NCI-H460 (cell line): ENCODE results near the gene SMIM20. TPM values are rescaled to one million over a fixed set of nuclear protein-coding genes. Genes with fewer than 3 reads are reported as not detected.
A peak's percentile ranks its signal among the peaks of the same experiment; 100 is the strongest.
"Not testable (repeated sequence)": the region's sequence is repeated elsewhere in the genome, so short reads cannot be mapped to it uniquely, and the experiment has no call there.

Source experiments
- DNase-seq: peaks from one replicate; pipeline ENCODE4 v3.0.0-alpha.2; 2016; ENCODE audit warnings: low read depth; ENCODE audit errors: extremely low read depth
- polyA plus RNA-seq: library from polyadenylated mRNA; depleted of rRNA; stranded (reverse); fragments of >200 nt; gene quantifications from 2 replicates; pipeline ENCODE4 v1.2.3, GENCODE V29; 2014; cell fraction: nucleus; rRNA removed
- total RNA-seq: library from RNA; depleted of rRNA; stranded (reverse); fragments of >200 nt; shearing (Covaris generic); gene quantifications from 2 replicates; pipeline ENCODE4 v1.2.3, GENCODE V29; 2014; rRNA removed

The SMIM20 gene
- 74.5 and 77.6 TPM in 2 replicates for total RNA-seq
- polyA plus RNA-seq = 54.6 and 66.5 TPM in 2 replicates

DNA sequence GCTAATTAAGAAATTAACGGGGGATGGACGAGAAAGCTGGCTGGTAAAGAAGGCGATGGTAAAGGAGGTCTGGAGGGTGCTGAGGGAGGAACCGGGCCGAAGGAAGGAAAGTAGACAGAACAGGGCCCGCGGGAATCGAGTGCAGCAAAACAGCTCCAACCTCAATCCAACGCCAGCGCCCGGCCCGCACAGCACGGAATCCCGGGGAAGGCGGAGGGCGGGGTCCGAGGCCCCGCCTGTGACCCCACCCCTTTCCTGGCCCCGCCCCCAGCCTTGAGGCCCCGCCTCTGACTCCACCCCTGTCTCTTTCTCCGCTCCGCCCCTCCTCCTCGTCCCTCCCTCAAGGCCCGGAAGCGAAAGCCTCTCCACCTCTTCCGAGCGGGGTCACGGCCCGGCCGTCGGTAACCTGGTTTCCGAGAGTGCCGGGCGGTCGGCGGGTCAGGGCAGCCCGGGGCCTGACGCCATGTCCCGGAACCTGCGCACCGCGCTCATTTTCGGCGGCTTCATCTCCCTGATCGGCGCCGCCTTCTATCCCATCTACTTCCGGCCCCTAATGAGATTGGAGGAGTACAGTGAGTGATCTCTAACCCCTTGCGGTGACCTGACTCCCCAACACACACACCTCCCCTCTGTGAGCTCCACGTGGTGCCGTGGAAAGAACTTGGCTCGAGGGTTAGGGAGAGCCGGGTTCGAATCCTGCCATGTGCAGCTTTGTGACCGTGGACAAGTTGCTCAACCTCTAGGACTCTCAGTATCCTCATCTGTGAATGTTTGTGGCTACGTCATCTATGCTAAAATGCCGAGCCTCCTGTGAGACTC lies at the start of gene SMIM20:
TSS of gene SMIM20 (plus strand) at position 370 of the 819 bp plus-strand sequence. CDS start at position 464, 94 bp downstream.
- DNase-seq = peak; percentile 83

DNA sequence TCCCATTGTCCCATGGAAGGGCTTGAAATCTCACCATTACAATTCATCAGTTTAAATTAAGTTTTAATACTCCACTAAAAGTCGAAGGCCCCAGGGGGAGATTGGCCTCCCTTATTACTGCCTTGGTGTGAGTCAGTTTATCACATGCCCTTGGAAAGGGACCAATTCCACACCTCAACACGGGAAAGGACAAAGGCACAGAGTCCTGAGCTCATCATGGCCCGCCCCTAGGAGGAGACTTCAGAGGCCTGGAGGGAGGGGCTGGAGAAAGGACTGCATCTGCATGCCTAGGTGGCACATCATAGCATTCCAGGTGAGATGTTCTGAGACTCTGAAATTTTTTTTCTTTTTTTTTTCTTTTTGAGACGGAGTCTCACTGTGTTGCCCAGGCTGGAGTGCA lies 48.4 kb upstream of the SMIM20 start:
- DNase-seq = no peak

DNA sequence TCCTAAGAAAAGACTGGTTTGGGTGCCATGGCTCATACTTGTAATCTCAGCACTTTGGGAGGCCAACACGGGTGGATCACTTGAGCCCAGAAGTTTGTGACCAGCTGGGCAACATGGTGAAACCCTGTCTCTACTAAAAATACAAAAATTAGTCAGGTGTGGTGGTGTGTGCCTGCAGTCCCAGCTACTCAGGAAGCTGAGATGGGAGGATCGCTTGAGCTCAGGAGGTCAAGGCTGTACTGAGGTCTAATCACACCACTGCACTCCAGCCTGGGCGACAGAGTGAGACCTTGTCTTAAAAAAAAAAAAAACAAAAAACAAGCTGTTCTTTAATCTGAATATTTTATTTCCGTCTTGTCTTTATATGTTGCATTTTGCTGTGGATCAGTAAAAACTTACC lies 47.6 kb upstream of the SMIM20 start:
- not testable (repeated sequence) for DNase-seq

DNA sequence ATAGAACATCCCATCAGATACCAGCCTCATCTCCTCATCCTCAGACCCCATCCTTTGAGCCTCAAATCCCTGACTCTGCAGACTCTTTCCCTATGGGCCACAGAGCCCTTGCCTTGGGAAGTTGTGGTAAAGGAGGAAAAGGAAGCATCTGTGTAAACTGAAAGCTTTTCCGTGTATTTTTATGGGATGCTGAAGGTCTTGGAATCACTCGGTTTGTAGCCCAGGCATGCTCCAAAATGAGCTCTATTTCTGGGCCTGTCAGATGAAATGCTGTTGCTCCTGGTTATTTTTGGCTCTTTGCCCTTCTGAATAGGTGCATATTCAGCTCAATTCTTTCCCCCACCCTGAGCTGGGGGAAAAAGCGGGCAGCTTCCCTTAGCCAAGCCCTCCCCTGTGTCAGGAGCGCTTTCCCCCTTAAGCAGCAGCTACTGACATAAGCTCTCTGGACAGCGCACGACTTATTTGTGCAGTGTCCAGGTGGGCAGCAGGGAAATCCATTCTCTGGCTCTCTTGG lies 46.2 kb upstream of the SMIM20 start:
- no peak for DNase-seq

DNA sequence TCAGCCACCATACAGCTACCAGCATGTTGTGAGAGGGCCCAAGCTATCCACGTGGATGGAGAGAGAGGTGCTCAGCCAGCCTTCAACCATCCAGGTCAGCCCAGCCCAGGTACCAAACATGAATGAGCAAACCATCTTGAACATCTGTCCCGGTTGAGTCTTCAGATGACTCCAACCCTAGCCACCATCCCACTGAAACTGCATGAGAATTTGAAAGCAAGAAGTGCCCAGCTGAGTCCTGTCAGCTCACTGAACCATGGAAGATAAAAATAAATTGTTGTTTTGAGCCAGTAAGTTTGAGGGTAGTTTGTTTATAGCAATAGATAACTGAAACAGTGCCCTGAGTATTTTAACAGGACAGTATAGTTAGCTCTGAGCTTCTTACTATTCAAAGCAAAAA lies 43.9 kb upstream of the SMIM20 start:
- no peak for DNase-seq

DNA sequence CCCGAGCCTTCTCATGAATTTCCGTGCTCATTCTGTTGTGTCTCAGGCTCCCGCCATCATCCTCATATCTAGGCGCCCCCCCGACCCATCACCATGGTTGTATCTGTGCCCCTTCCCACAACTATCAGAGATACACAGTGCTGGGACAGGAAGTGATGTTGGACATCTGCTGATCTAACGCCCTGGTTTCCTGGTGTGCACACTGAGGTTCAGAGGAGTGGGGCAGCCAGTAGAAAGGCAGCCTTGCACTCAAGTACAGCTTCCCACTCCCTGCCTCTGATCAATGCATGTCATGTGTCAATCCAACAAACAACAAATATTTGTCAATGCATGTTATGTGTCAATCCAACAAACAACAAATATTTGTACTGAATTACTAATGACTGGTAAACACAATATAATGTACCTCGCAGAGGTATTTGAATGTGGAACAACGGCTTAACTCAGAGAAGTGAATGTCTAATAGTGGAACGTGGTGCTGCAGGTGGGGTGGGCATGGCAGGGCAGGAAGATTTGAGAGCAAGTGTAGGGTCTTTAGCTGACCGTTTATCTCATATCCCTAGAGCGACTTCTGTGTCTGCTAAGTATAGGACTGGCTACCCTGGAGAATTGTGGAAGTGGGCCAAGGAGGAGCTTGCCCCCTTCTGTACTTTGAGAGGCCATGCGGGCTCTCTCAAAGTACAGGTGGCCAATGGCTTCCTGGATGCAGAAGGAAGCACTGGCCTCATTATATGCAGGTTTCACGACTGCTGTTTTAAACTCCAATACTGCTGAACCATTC lies 41.0 kb upstream of the SMIM20 start:
- no peak for DNase-seq

DNA sequence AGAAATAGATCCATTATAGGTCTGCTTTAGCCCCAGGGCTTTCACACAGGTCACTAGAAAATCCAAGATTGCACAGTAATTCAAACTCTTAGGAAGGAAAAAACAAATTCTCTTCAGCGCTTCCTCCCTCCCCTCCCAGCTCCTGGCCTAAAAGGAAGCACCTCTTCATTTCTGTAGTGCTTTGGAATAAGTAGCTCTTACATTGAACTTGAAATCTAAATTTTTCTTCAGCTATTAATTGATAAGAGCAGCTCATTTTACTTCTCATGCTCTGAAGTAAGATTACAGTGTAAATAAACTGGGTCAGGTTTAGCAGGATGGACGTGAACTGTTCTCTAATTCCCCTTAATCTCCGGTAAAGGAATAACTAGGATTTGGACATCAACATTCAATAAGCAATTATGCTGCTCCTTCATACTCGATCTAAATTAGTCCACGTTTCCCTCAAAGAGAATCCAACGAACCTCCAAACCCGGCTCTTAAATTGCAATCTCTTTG lies 40.3 kb upstream of the SMIM20 start:
- no peak for DNase-seq

DNA sequence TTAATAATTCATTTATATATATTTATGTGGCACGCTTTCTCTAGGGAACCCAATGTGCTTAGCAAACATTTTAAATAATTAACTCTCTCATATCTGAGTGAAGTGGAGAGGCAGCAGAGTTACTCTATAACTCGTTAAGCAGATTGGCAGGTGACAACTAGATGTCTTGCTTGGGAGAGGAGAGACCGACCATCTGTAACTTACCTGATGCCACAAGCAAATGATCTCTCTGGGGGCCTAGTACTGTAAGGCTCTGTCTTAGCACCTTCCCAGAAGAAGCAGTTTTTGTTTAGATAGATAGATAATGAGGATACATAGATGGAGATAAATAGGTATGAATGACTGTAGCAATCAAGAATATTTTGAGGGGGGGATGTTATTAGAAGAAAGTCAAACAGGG lies 39.4 kb upstream of the SMIM20 start:
- DNase-seq = no peak

DNA sequence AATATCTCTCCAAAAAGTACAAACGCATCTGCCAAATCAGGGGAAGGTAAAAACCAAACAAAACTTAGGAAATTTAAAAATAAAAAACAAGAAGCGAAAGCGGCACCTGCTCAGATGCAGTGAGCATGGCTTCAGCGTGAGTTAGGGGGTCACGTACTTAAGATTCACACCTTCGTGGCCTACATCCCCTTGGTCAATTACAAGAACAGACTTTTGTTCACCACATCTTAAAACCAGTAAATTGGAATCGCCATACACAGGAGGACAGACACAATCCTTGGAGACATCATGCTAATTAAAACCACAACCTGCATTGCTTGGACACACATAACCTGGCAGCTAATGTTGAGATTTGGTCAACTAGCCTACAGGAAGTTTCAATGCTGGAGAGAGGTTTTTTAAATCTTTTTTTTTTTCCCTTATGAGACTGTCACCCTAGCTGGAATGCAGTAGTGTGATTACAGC lies 38.7 kb upstream of the SMIM20 start:
- DNase-seq = no peak

DNA sequence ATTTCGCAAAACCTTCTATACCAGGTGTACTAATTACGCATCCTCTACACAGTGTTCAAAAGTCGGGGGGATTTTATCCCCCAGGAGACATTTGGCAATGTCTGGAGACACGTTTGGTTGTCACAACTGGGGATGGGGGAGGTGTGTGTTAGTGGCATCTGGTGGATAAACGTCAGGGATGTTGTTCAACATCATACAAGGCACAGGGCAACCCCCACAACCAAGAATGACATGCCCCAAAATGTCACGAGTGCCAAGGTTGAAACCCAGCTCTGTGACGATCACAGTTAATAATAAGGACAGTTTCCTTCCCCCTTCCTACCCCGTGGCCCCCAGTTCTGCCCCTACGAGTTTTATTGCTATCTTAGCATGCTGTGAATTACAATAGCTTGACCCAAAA lies 35.3 kb upstream of the SMIM20 start:
- no peak for DNase-seq

DNA sequence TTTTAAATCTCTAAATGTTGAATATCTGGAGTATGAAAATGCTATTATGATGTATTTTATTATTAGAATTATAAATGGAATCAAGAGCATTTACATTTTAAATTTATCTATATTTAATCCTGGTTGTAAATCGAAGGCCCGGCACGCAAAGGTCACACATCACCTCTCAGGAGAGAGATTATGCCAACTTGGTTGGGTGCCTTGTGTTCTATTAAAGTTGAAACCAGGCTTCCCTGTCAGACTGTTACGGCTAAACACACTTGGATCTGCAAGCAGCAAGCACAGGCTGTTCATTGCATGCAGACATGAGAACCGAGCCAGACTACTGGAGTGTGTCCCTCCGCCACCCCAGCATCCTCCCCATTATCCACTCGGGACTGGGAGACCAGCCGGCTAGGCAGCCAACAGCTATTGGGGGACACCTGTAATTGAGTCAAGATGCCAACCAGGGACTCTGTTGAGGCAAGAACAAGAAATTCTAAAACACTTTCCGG lies 34.9 kb upstream of the SMIM20 start:
- DNase-seq = no peak

DNA sequence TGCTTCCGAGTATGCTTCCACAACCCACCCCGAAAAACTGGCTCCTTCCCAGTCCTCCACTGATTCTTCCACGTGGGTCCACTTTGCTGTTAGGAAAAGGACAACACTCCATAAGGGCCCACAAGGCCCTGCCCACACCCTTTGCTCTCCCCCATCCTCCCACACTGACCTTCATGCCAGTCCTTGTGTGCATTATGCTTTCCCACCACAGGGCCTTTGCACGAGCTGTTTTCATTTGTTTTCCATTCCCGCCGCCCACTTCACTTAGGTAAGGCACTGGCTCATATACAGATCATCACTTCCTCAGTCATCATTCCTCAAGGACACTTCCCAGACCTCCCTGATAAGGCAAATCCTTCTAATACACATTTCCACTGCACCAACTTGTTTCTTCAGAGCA lies 34.4 kb upstream of the SMIM20 start:
- DNase-seq = no peak

DNA sequence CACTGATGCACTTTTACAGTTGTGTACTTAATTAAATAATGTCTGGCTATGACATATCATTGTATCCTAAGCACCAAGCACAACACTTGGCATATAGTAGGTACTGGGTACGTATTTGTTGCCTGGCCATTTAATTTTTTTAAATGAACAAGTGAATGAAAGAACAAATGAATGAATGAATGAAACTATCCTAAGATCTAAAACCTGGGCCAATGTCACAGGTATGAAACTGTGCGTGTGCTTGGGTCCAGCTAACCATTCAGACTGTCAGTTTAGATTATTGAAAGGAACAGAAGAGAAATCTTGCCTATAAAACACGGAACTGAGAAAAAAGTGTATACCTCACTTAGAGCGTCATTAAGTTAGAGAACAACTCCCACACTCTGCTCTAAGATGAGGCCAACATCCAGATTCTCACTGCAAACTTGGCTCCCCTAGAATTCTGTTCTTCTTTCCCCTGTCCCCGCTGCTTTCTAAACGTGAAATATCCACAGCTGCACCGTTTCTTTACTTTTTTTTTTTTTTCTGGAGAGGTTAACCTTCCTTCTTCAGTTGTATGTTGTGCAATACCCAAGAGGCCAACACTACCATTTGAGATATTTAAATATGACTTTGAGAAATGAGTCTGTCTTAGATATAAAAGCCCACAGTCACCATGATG lies 33.9 kb upstream of the SMIM20 start:
- no peak for DNase-seq

DNA sequence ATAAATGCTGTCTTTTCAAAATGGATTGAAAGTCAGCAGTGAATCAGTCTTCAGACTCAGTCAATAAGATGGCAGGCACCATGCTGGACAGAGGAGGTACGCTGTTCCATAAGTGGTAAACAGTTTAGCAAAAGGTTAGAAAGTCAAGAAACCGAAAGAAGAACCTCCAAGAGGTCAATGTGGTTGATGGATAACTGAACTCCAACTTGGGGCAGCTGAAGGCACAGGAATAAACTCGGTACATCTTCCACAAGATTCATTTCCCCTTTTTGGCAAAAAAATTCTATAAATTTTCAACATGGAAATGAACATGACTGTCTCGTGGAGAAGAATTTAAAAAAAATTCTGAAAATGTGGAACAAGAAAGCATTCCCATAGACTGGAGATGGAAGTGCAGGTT lies 32.8 kb upstream of the SMIM20 start:
- DNase-seq = no peak

DNA sequence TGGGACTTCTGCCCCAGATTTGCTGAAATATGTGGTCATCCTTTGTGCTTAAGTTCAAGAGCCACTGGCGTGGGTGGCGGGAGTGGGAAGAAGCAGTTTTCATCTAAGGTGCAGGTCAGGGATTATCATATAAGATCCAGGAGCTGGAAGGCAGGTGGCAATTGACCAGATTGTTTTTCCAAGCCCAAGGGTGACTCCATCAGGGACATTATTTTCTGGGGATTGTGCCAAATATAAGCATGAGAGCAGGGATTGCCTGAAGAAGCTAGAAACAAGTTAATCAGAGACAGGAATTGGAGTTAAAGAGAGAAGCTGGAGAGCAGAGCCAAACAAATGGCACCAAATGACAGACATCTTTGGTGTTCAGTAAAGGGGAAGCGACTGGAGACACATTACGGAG lies 31.8 kb upstream of the SMIM20 start:
- DNase-seq = no peak

DNA sequence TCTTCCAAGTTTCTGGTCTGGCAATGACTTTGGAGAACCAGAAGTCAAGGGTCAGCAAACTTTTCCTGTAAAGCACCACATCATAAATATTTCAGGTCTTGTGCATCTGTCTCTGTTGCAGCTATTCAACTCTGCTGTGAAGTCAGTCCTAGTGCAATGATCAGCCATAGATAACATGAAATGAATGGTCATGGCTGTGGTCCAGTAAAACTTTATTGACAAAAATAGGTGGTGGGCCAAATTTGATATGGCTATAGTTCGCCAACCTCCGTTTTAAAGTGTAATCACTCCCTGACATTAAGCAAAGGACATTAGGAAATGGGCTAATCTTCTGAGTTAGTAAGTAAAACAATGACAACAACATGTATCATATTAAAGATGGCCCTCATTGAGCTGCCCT lies 30.5 kb upstream of the SMIM20 start:
- no peak for DNase-seq

DNA sequence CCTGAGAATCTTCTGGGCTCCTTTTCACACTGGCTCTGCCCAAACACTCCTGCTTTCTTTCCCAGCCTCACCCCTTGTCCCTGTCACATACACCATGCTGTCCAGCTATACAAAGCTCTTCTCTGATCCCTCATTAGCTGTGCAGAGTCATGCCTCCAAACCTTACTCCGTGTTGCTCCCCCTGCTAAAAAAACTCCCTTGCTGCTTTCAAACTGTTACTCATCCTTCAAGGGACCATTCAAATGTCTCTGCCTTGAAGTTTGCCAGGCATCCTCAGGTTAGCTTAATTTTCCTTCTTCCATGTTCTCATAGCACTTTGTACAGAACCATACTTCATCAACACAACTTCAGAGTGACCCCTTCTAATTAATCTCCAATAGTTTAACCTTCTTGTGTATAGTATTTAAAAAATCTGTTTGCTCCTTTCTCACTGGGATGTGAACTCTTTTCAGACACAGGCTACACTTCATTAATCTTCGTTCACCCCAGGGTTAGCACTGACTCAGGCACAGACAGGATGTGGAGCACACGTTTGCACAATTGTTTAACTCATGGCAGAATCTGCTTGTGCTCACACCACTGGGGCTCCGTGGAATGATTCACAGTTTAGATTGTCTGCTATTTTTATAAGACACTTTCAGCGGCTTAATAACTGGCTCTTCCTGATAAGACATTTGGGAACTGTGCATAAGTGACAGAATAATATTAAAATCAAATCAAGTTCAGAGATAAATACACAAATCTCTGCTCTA lies 29.8 kb upstream of the SMIM20 start:
- no peak for DNase-seq

DNA sequence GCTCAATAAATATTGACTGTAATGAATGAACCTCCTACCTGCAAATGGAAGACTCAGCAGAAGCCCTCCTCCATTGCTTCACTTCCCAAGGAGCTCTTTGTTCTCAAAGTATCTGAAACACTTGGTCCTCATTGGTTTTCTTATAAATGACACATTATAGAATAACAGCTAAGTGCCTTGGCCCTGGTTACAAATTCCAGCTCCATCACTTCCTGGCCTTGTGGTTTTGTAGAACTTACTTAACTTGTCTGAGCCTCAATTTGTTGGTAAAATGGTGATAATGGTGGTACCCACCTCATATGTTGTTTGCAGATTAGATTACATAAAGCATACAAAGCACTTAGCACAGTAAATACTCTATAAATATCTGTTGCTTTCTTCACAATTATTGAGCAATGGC lies 25.2 kb upstream of the SMIM20 start:
- no peak for DNase-seq

DNA sequence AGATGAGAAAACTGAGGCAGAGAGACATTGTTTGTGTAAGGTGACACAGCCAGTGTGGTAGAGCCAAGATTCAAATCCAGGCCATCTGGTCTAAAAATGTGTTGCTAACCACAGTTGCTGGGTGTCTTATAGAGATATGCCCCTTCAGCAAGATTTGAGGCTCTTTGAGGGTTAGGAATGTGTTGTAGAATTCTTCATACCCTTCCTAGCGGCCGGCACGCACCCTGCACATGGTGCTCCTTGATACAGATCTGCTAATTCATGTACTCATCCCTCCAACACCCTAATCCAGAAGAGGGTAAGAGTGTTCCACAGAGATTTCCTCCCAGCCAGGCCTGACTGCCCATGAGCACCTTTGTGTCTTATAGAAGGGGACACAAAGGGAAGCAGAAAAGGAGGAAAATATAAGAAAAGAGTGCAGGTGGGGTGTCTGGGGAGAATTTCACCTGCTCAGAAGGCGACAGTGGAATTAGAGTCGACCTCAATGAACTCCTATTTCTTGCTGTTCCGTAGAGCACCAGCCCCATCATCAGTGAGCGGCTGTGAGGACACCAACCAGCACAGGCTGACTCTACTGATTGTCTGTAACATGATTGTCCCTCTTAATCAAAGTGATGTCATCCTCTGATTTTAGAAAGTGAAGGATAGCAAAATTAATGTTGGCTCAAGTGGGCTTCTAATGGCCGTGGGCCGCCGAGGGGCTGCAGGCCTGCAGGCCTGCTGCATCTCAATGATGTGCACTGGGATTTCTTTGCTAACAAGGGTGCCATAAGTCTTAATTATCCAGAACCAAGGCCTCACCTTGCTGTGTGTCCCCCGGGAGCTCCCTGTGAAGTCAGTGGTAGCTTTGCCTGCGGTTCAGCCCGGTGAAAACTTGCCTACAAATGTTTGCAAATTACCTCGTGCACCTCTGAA lies 24.2 kb upstream of the SMIM20 start:
- DNase-seq = no peak
